ENCODE data around the gene LHX1. TPM values are rescaled to one million over a fixed set of nuclear protein-coding genes. Genes with fewer than 3 reads are reported as not detected.
A peak's percentile ranks its signal among the peaks of the same experiment; 100 is the strongest.

The LHX1 gene
- total and polyA plus RNA-seq, 4 donors, result not detected

DNA sequence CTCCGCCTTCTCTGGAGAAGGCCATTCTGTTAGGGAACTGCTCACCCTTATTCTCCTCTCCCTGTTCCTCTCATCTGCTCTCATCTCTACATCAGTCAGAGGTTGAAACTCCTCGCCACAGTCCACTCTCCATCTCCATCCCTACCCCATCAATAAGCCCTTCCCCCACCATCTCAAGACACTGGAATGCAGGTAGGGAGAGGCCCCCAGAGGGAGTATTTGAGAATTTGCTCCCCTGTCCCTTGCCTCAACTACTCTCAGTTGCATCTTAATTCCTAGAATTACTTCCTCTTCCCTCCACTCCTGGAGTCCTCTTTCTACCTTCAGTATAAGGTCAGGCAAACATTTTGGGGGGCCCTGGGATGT is 9.4 kb downstream of the LHX1 start:
- H3K4me3 ChIP-seq, result no peak overlapping the region
- 49 to 53% methylated on average over 2 of the region's 2 CpGs for WGBS, 2 donors
- ATAC-seq (ENCODE audit: insufficient read depth, low FRiP score) (no peak), DNase-seq (no peak)
- H3K27ac ChIP-seq (ENCODE audit: low read depth in 1 of 2, low read length in 1 of 2), result no peak overlapping the region
- H3K4me1 ChIP-seq (ENCODE audit: control insufficient read depth in 5 of 5, insufficient read depth in 5 of 5, low read length in 5 of 5), result peaks cover 4 to 23% (median 10%) of the 10 kb centered on the region in 5 donors
- H3K27me3 ChIP-seq (ENCODE audit: control insufficient read depth in 3 of 3, insufficient read depth in 3 of 3, low read length in 2 of 3), result peaks cover 0 to 65% (median 63%) of the 10 kb centered on the region in 3 donors
- TF ChIP-seq, protein P1, sequence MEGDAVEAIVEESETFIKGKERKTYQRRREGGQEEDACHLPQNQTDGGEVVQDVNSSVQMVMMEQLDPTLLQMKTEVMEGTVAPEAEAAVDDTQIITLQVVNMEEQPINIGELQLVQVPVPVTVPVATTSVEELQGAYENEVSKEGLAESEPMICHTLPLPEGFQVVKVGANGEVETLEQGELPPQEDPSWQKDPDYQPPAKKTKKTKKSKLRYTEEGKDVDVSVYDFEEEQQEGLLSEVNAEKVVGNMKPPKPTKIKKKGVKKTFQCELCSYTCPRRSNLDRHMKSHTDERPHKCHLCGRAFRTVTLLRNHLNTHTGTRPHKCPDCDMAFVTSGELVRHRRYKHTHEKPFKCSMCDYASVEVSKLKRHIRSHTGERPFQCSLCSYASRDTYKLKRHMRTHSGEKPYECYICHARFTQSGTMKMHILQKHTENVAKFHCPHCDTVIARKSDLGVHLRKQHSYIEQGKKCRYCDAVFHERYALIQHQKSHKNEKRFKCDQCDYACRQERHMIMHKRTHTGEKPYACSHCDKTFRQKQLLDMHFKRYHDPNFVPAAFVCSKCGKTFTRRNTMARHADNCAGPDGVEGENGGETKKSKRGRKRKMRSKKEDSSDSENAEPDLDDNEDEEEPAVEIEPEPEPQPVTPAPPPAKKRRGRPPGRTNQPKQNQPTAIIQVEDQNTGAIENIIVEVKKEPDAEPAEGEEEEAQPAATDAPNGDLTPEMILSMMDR (IDR thresholded peaks at IDR 0.05; ENCODE audit: control extremely low read depth, extremely low read depth), result no peak
- no peaks in the 10 kb centered on the region for H3K9me3 ChIP-seq (ENCODE audit: control insufficient read depth in 4 of 4, insufficient read depth in 3 of 4, low read length in 3 of 4)
- no peak overlapping the region for H3K9ac ChIP-seq (ENCODE audit: insufficient read depth in 1 of 2, low read length in 2 of 2)
- peaks cover 0 to 4% (median 0%) of the 10 kb centered on the region in 4 donors for H3K36me3 ChIP-seq (ENCODE audit: control insufficient read depth in 4 of 4, insufficient read depth in 4 of 4, low read length in 4 of 4)

DNA sequence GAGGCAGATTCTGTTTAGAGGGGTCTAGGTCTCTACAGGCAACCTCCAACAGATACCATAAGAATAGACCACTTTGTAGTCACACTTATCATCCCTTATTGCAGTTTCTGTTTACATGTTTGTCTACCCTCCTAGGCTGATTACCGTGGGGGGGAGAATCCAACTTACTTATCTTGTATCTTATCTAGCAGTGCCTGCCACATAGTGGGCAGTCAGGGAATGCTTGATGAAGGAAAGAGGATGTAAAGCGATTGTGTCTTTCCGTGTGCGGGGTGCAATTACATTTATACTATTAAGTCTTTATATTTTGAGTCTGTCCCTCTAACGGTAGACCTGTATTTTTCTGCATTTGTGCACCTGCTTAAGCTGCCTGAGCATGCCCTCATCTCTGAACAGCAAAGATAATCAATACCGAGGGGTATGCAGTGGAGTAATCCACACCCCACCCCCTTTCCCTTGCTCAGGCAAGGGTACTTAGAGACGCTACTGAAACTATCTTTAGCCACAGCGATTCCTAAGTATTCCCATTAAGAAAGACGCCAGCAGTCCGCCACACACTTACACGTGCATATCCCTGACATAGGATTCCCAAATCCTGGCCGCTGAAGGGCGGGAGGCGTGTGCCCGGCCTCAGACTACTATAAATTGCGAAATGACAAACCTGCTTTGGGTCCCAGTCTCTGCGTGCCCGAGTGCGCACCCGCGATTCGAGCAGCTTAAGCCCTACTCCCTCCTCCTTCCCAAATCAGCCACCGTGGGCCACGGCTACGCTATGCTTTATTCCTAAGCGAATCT is 10.8 kb downstream of the LHX1 start:
- peak overlapping the region in 1 of 2 donors; percentile 76 for H3K9ac ChIP-seq (ENCODE audit: insufficient read depth in 1 of 2, low read length in 2 of 2)
- peaks cover 8 to 9% (median 8%) of the 10 kb centered on the region in 4 donors for H3K36me3 ChIP-seq (ENCODE audit: control insufficient read depth in 4 of 4, insufficient read depth in 4 of 4, low read length in 4 of 4)
- DNase-seq (no peak), ATAC-seq (ENCODE audit: insufficient read depth, low FRiP score) (peak; percentile 52)
- peak overlapping the region; percentile 95 for H3K4me3 ChIP-seq
- TF ChIP-seq, protein P1 (IDR thresholded peaks at IDR 0.05; ENCODE audit: control extremely low read depth, extremely low read depth), result no peak
- no peaks in the 10 kb centered on the region for H3K9me3 ChIP-seq (ENCODE audit: control insufficient read depth in 4 of 4, insufficient read depth in 3 of 4, low read length in 3 of 4)
- peaks cover 3 to 19% (median 10%) of the 10 kb centered on the region in 5 donors for H3K4me1 ChIP-seq (ENCODE audit: control insufficient read depth in 5 of 5, insufficient read depth in 5 of 5, low read length in 5 of 5)
- 3% methylated on average over 26 of the region's 26 CpGs for WGBS, 2 donors
- H3K27ac ChIP-seq (ENCODE audit: low read depth in 1 of 2, low read length in 1 of 2), result peak overlapping the region; percentile 17 to 95
- H3K27me3 ChIP-seq (ENCODE audit: control insufficient read depth in 3 of 3, insufficient read depth in 3 of 3, low read length in 2 of 3), result peaks cover 0 to 51% (median 50%) of the 10 kb centered on the region in 3 donors

DNA sequence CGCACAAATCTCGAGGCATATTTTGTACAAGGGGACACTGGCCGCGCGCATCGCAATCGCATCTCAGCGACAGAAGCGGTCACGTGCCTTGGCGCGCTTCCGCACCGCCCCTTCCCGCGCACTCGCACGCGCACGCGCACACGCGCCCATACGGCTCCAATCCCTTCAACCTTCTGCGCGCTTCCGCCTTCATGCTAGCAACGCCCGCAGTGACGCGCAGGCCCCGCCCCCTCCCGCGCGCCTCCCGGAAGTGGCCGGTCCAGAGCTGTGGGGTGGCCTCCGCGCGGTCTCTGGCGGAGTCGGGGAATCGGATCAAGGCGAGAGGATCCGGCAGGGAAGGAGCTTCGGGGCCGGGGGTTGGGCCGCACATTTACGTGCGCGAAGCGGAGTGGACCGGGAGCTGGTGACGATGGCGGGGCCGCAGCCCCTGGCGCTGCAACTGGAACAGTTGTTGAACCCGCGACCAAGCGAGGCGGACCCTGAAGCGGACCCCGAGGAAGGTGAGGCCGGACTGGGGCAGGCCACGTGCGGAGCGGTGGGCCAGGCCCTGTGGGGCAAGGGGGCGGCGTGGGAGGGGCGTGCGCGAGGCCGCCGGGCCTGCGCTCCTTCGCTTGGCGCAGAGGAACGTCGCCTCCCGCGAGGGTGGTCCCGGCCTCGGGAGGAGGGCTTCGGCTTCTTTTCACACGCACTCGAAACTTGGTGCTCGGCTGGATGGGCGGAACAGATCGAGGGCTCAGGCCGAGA is 11.6 kb downstream of the LHX1 start, which contains the start of gene AATF:
Gene AATF, plus strand, starts transcription at position 238 of the 744 bp plus-strand sequence. Its CDS starts 172 bp downstream, at position 410.
- H3K27ac ChIP-seq (ENCODE audit: low read depth in 1 of 2, low read length in 1 of 2), result peak within 1 kb of the TSS; percentile 82 to 95
- H3K4me1 ChIP-seq (ENCODE audit: control insufficient read depth in 5 of 5, insufficient read depth in 5 of 5, low read length in 5 of 5), result peaks cover 3 to 19% (median 10%) of the 10 kb centered on the region in 5 donors
- TF ChIP-seq, protein P1 (IDR thresholded peaks at IDR 0.05; ENCODE audit: control extremely low read depth, extremely low read depth), result no peak
- peak within 1 kb of the TSS; percentile 74 to 83 for H3K9ac ChIP-seq (ENCODE audit: insufficient read depth in 1 of 2, low read length in 2 of 2)
- peak within 1 kb of the TSS; percentile 95 for H3K4me3 ChIP-seq
- H3K36me3 ChIP-seq (ENCODE audit: control insufficient read depth in 4 of 4, insufficient read depth in 4 of 4, low read length in 4 of 4), result peaks cover 12 to 16% (median 15%) of the 10 kb centered on the region in 4 donors
- DNase-seq (peak; percentile 98), ATAC-seq (ENCODE audit: insufficient read depth, low FRiP score) (peak; percentile 99)
- no peaks in the 10 kb centered on the region for H3K9me3 ChIP-seq (ENCODE audit: control insufficient read depth in 4 of 4, insufficient read depth in 3 of 4, low read length in 3 of 4)
- peaks cover 0 to 44% (median 42%) of the 10 kb centered on the region in 3 donors for H3K27me3 ChIP-seq (ENCODE audit: control insufficient read depth in 3 of 3, insufficient read depth in 3 of 3, low read length in 2 of 3)
- 0% methylated on average over 77 to 90 of the region's 90 CpGs for WGBS, 2 donors
